IMR-90 (cell line): ENCODE measurements around the gene PTPN3. TPM values are rescaled to one million over a fixed set of nuclear protein-coding genes. Genes with fewer than 3 reads are reported as not detected.

ENCODE experiments used
- ATAC-seq: fragments of 200-7000 bp; cut with Tn5 transposase; 2 replicates; pipeline ENCODE4 v1.9.1; 2020; ENCODE audit warnings: low read depth, mild to moderate bottlenecking, moderate library complexity
- BruUV-seq: library from RNA; stranded (reverse); fragments of 400-500 nt; replicated peaks from 2 replicates; lab custom pipeline; 2021; lab: Mats Ljungman, UMichigan
- CTCF ChIA-PET: fragments of 300-600 bp; formaldehyde crosslinking; extraction: SDS; loops from one replicate; lab custom pipeline; 2021; ENCODE audit warnings: antibody characterized with exemption; lab: Yijun Ruan, JAX
- POLR2A ChIA-PET: fragments of 300-600 bp; sonication (Branson Sonifier 250); formaldehyde crosslinking; loops from one replicate; lab custom pipeline; 2022; ENCODE audit warnings: antibody characterized with exemption; ENCODE audit not compliant: unreplicated experiment; lab: Charles Lee
- DNase-seq: peaks from one replicate; pipeline ENCODE4 v3.0.0; 2013
- H2AFZ ChIP-seq: replicated peaks from 2 replicates; pipeline ENCODE3; 2013; ENCODE audit warnings: low read length, mild to moderate bottlenecking; ENCODE audit not compliant: poor library complexity
- H2AK5ac ChIP-seq: 2 replicates; pipeline ENCODE4 v1.6.1; 2013; ENCODE audit warnings: low read depth, low read length, inconsistent platforms
- H2AK9ac ChIP-seq: replicated peaks from 2 replicates; pipeline ENCODE3; 2013; ENCODE audit warnings: mild to moderate bottlenecking, low read depth, low read length, moderate library complexity; ENCODE audit not compliant: poor library complexity
- H2BK120ac ChIP-seq: 2 replicates; pipeline ENCODE4 v1.6.1; 2013; ENCODE audit warnings: low read depth, low read length, inconsistent platforms
- H2BK15ac ChIP-seq: 3 replicates; pipeline ENCODE4 v1.6.1; 2013; ENCODE audit warnings: low read depth, low read length, inconsistent platforms
- H2BK20ac ChIP-seq: 2 replicates; pipeline ENCODE4 v1.6.1; 2013; ENCODE audit warnings: low read depth, mild to moderate bottlenecking, inconsistent platforms, low read length, moderate library complexity
- H2BK5ac ChIP-seq: 2 replicates; pipeline ENCODE4 v1.6.1; 2013; ENCODE audit warnings: mild to moderate bottlenecking, low read depth, low read length, inconsistent platforms; ENCODE audit not compliant: poor library complexity, severe bottlenecking
- H3K14ac ChIP-seq: replicated peaks from 2 replicates; pipeline ENCODE4 v1.6.1; 2013; ENCODE audit warnings: low read depth, low read length, inconsistent platforms
- H3K18ac ChIP-seq: 2 replicates; pipeline ENCODE4 v1.6.1; 2013; ENCODE audit warnings: low read depth, low read length, control low read depth
- H3K23ac ChIP-seq: 2 replicates; pipeline ENCODE4 v1.6.1; 2013; ENCODE audit warnings: low read depth, low read length, inconsistent platforms
- H3K27ac ChIP-seq: 2 replicates; pipeline ENCODE4 v1.5.1; 2013; ENCODE audit warnings: mild to moderate bottlenecking, control low read depth, low read length; ENCODE audit not compliant: insufficient read depth
- H3K27me3 ChIP-seq: 2 replicates; pipeline ENCODE4 v1.6.1; 2013; ENCODE audit warnings: low read length; ENCODE audit not compliant: control insufficient read depth, insufficient read depth
- H3K36me3 ChIP-seq: 2 replicates; pipeline ENCODE4 v1.6.1; 2013; ENCODE audit warnings: low read length, mixed read lengths; ENCODE audit not compliant: control insufficient read depth, insufficient read depth
- H3K4ac ChIP-seq: 2 replicates; pipeline ENCODE4 v1.6.1; 2013; ENCODE audit warnings: low read depth, low read length, inconsistent platforms
- H3K4me1 ChIP-seq: 2 replicates; pipeline ENCODE4 v1.6.1; 2013; ENCODE audit warnings: low read length, mixed read lengths; ENCODE audit not compliant: control insufficient read depth, insufficient read depth
- H3K4me2 ChIP-seq: 2 replicates; pipeline ENCODE4 v1.6.1; 2013; ENCODE audit warnings: low read depth, mild to moderate bottlenecking, control low read depth, low read length, moderate library complexity
- H3K4me3 ChIP-seq: 2 replicates; pipeline ENCODE4 v1.5.1; 2013; ENCODE audit warnings: low read depth, mild to moderate bottlenecking, control low read depth, low read length, moderate library complexity; ENCODE audit not compliant: insufficient read depth
- H3K56ac ChIP-seq: 2 replicates; pipeline ENCODE4 v1.6.1; 2013; ENCODE audit warnings: low read length, inconsistent platforms; ENCODE audit not compliant: insufficient read depth; ENCODE audit errors: extremely low read depth
- H3K79me1 ChIP-seq, 2 experiments: 2 replicates each; pipeline ENCODE4 v1.6.1; 2013; ENCODE audit warnings: low read length in 2 of 2, inconsistent platforms in 1 of 2, low read depth in 1 of 2
- H3K9ac ChIP-seq: 2 replicates; pipeline ENCODE4 v1.6.1; 2013; ENCODE audit warnings: low read depth, low read length, control low read depth
- H3K9me1 ChIP-seq: 2 replicates; pipeline ENCODE4 v1.6.1; 2013; ENCODE audit warnings: low read length, inconsistent platforms; ENCODE audit not compliant: insufficient read depth
- H3K9me3 ChIP-seq: 2 replicates; pipeline ENCODE4 v1.6.1; 2013; ENCODE audit warnings: low read length; ENCODE audit not compliant: control insufficient read depth, insufficient read depth
- H4K20me1 ChIP-seq: 2 replicates; pipeline ENCODE4 v1.6.1; 2013; ENCODE audit warnings: low read length, inconsistent platforms; ENCODE audit not compliant: insufficient read depth
- H4K5ac ChIP-seq: 2 replicates; pipeline ENCODE4 v1.6.1; 2013; ENCODE audit warnings: mild to moderate bottlenecking, low read depth, low read length, control low read depth
- H4K8ac ChIP-seq, 2 experiments: 2 replicates each; pipeline ENCODE4 v1.6.1; 2013; ENCODE audit warnings: low read depth in 2 of 2, low read length in 2 of 2, control low read depth in 1 of 2, inconsistent platforms in 1 of 2
- H4K91ac ChIP-seq: 2 replicates; pipeline ENCODE4 v1.6.1; 2013; ENCODE audit warnings: low read depth, low read length, inconsistent platforms; ENCODE audit not compliant: insufficient read depth
- BHLHE40 ChIP-seq: fragments of 150-350 bp; IDR thresholded peaks from 2 replicates; pipeline ENCODE4 v1.6.1; 2016; ENCODE audit warnings: mild to moderate bottlenecking, low read depth, low read length
- CEBPB ChIP-seq: IDR thresholded peaks from 2 replicates; pipeline ENCODE4 v1.6.1; 2012; ENCODE audit warnings: low read depth, low read length, improper control_type of control experiment
- CHD1 ChIP-seq: IDR thresholded peaks from 2 replicates; pipeline ENCODE4 v1.6.1; 2012; ENCODE audit warnings: low read depth, low read length, improper control_type of control experiment
- FOS ChIP-seq: fragments of 150-350 bp; IDR thresholded peaks from 2 replicates; pipeline ENCODE4 v1.6.1; 2016; ENCODE audit warnings: low read depth, low read length
- MAFK ChIP-seq: IDR thresholded peaks from 2 replicates; pipeline ENCODE4 v1.6.1; 2012; ENCODE audit warnings: low read depth, low read length, improper control_type of control experiment
- MAZ ChIP-seq: IDR thresholded peaks from 2 replicates; pipeline ENCODE4 v1.6.1; 2012; ENCODE audit warnings: low read depth, mild to moderate bottlenecking, low read length, improper control_type of control experiment, moderate library complexity, borderline replicate concordance
- MXI1 ChIP-seq: IDR thresholded peaks from 2 replicates; pipeline ENCODE4 v1.6.1; 2012; ENCODE audit warnings: low read depth, mild to moderate bottlenecking, low read length, moderate library complexity, borderline replicate concordance
- NFE2L2 ChIP-seq: fragments of 150-350 bp; IDR thresholded peaks from 2 replicates; pipeline ENCODE4 v1.6.1; 2016; ENCODE audit warnings: low read depth, mild to moderate bottlenecking, low read length
- POLR2A ChIP-seq: IDR thresholded peaks from 2 replicates; pipeline ENCODE4 v1.6.1; 2012; ENCODE audit warnings: mild to moderate bottlenecking, low read depth, low read length
- RAD21 ChIP-seq: IDR thresholded peaks from 2 replicates; pipeline ENCODE4 v1.6.1; 2012; ENCODE audit warnings: low read length, improper control_type of control experiment
- RCOR1 ChIP-seq: IDR thresholded peaks from 2 replicates; pipeline ENCODE4 v1.6.1; 2012; ENCODE audit warnings: mild to moderate bottlenecking, low read length, improper control_type of control experiment; ENCODE audit not compliant: insufficient replicate concordance
- RFX5 ChIP-seq: IDR thresholded peaks from 2 replicates; pipeline ENCODE4 v1.8.0; 2012; ENCODE audit warnings: low read depth, mild to moderate bottlenecking, low read length, moderate library complexity
- SMC3 ChIP-seq: fragments of 150-350 bp; IDR thresholded peaks from 2 replicates; pipeline ENCODE4 v1.6.1; 2016; ENCODE audit warnings: low read depth, mild to moderate bottlenecking, antibody characterized with exemption, low read length, moderate library complexity
- WGBS, 2 experiments: methylation state at CpG; one replicate each; pipeline versions ENCODE4 v1.1.5 to v1.1.7; 2013; ENCODE audit warnings: missing lambda C conversion rate in 2 of 2; ENCODE audit not compliant: insufficient read length in 1 of 2; ENCODE audit errors: extremely low coverage in 2 of 2; 5-methylcytosine and 5-hydroxymethylcytosine counted together
- dilution Hi-C: fragments of 300-500 bp; cut with HindIII; formaldehyde crosslinking; loops from one replicate; pipeline ENCODE4 v1.14.3; 2018; ENCODE audit warnings: low sequenced_read_pairs; ENCODE audit not compliant: unreplicated experiment
- in situ Hi-C: fragments of 300-500 bp; cut with MboI; formaldehyde crosslinking; loops from 3 replicates; pipeline ENCODE4 v1.14.3; 2019; ENCODE audit warnings: low sequenced_read_pairs, inconsistent platforms, mixed read lengths
- intact Hi-C: fragments of 100-400 bp; cut with micrococcal nuclease; formaldehyde crosslinking; loops from 2 replicates; pipeline ENCODE4 v1.10.0; 2022
- polyA plus RNA-seq, 3 experiments: library from polyadenylated mRNA; depleted of rRNA; stranded (reverse); fragments of >200 nt; gene quantifications; 2 replicates each; pipeline ENCODE4 v1.2.3, GENCODE V29; 2012; ENCODE audit warnings: low replicate concordance in 1 of 3
- total RNA-seq: library from RNA; depleted of rRNA; stranded (reverse); fragments of >200 nt; gene quantifications from 2 replicates; pipeline ENCODE4 v1.2.3, GENCODE V29; 2012
- TF ChIP-seq, protein P1 (sequence below): fragments of 150-350 bp; IDR thresholded peaks from 2 replicates; pipeline ENCODE4 v1.6.1; 2016; ENCODE audit warnings: low read depth, mild to moderate bottlenecking, low read length, moderate library complexity, borderline replicate concordance
- TF ChIP-seq, protein P2 (sequence below): fragments of 150-350 bp; IDR thresholded peaks from 2 replicates; pipeline ENCODE4 v1.6.1; 2017; ENCODE audit warnings: mild to moderate bottlenecking, antibody characterized with exemption, low read length, low read depth
- TF ChIP-seq, protein P3 (sequence below): conservative IDR thresholded peaks from 2 replicates; pipeline ENCODE4 v1.5.1; 2012; ENCODE audit warnings: mild to moderate bottlenecking, low read depth, low read length, improper control_type of control experiment

PTPN3 gene
- total and polyA plus RNA-seq, 2 of the 4 experiments (the other 2 are of a cell fraction), result 0.72 to 0.89 TPM

DNA sequence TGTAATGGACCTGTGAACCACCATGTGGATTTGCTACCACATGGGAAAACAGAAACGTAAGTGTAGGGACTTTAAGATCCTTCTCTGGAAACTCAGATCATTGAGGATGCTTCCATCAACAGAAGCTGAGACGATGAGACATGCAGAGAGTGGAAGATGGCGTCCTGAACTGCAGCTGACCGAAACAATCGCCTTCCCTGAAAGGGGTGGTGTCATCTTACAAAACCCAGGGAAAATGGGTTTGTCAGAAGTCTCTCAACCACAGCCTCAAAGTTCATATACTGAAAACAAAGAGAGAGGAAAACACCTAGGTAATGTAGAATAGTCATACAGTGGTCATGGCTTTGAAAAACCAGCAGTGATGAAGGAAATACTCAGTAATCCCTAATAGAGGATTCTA lies 6.6 kb upstream of the PTPN3 start:
- H2BK20ac ChIP-seq, result peak overlapping the region; percentile 18; the same call in 1 of the 2 replicates
- dilution Hi-C loops (no loop called here), intact Hi-C loops (no loop called here), in situ Hi-C loops (no loop called here)
- no peak overlapping the region for H2BK15ac ChIP-seq
- TF ChIP-seq RFX5 (no peak), MAZ (no peak), MXI1 (no peak), RAD21 (no peak), CHD1 (no peak), BHLHE40 (no peak), MAFK (no peak), CEBPB (no peak), SMC3 (no peak), RCOR1 (no peak), FOS (no peak), NFE2L2 (no peak), POLR2A (no peak)
- TF ChIP-seq, protein P1, sequence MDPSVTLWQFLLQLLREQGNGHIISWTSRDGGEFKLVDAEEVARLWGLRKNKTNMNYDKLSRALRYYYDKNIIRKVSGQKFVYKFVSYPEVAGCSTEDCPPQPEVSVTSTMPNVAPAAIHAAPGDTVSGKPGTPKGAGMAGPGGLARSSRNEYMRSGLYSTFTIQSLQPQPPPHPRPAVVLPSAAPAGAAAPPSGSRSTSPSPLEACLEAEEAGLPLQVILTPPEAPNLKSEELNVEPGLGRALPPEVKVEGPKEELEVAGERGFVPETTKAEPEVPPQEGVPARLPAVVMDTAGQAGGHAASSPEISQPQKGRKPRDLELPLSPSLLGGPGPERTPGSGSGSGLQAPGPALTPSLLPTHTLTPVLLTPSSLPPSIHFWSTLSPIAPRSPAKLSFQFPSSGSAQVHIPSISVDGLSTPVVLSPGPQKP, result no peak
- TF ChIP-seq, protein P2, sequence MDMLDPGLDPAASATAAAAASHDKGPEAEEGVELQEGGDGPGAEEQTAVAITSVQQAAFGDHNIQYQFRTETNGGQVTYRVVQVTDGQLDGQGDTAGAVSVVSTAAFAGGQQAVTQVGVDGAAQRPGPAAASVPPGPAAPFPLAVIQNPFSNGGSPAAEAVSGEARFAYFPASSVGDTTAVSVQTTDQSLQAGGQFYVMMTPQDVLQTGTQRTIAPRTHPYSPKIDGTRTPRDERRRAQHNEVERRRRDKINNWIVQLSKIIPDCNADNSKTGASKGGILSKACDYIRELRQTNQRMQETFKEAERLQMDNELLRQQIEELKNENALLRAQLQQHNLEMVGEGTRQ, result no peak
- TF ChIP-seq, protein P3, sequence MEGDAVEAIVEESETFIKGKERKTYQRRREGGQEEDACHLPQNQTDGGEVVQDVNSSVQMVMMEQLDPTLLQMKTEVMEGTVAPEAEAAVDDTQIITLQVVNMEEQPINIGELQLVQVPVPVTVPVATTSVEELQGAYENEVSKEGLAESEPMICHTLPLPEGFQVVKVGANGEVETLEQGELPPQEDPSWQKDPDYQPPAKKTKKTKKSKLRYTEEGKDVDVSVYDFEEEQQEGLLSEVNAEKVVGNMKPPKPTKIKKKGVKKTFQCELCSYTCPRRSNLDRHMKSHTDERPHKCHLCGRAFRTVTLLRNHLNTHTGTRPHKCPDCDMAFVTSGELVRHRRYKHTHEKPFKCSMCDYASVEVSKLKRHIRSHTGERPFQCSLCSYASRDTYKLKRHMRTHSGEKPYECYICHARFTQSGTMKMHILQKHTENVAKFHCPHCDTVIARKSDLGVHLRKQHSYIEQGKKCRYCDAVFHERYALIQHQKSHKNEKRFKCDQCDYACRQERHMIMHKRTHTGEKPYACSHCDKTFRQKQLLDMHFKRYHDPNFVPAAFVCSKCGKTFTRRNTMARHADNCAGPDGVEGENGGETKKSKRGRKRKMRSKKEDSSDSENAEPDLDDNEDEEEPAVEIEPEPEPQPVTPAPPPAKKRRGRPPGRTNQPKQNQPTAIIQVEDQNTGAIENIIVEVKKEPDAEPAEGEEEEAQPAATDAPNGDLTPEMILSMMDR, result no peak
- CTCF ChIA-PET, result no interaction called here
- no peak overlapping the region for H2AK9ac ChIP-seq
- H3K36me3 ChIP-seq, result no peaks in the 10 kb centered on the region
- H3K9me1 ChIP-seq, result 0 out of 2 replicates have a peak, but pooled peaks cover 10% of the 10 kb centered on the region
- H3K27me3 ChIP-seq, result peaks cover 18% of the 10 kb centered on the region
- no peak overlapping the region for H3K9ac ChIP-seq
- BruUV-seq, result no TSS peak
- H3K4ac ChIP-seq, result no peak overlapping the region
- WGBS, 2 experiments, result 17% methylated on average over 1 of the region's 5 CpGs; no CpG with 5 or more reads in 1 of the 2 experiments
- H2AFZ ChIP-seq, result no peak overlapping the region
- POLR2A ChIA-PET, result no interaction called here
- no peak overlapping the region for H3K18ac ChIP-seq
- no peak overlapping the region for H2AK5ac ChIP-seq
- H4K91ac ChIP-seq, result no peak overlapping the region
- H4K5ac ChIP-seq, result no peak overlapping the region
- H4K20me1 ChIP-seq, result no peaks in the 10 kb centered on the region
- H3K9me3 ChIP-seq, result peaks cover 2% of the 10 kb centered on the region; the same call in 1 of the 2 replicates
- H3K56ac ChIP-seq, result no peak overlapping the region
- no peak overlapping the region for H3K4me3 ChIP-seq
- no peak overlapping the region for H2BK120ac ChIP-seq
- no peak overlapping the region for H2BK5ac ChIP-seq
- H3K27ac ChIP-seq, result no peak overlapping the region
- H3K14ac ChIP-seq, result no peak overlapping the region
- DNase-seq (no peak), ATAC-seq (no peak)
- H4K8ac ChIP-seq, result no peak overlapping the region
- H3K4me2 ChIP-seq, result no peak overlapping the region
- peaks cover 4% of the 10 kb centered on the region; the same call in 1 of the 2 replicates for H3K4me1 ChIP-seq
- H3K79me1 ChIP-seq, result no peaks in the 10 kb centered on the region
- no peak overlapping the region for H3K23ac ChIP-seq
